Activated naive CD4-positive, alpha-beta T cell treated with anti-CD3 and anti-CD28 coated beads, Interleukin-2, amount 10 ng/mL, durations not matched to agents 7 days and 5 days (primary cell): Measurements from ENCODE around the gene MATR3.
"Not testable (repeated sequence)": the region's sequence is repeated elsewhere in the genome, so short reads cannot be mapped to it uniquely, and the experiment has no call there.

Experiments used
- CTCF ChIA-PET: fragments of 350-600 bp; sonication (Branson Sonifier 250); formaldehyde crosslinking; loops from one replicate; lab custom pipeline; 2021; ENCODE audit warnings: antibody characterized with exemption; lab: Charles Lee
- DNase-seq: peaks from one replicate; pipeline ENCODE4 v3.0.0-alpha.2; 2020
- H3K27ac Mint-ChIP-seq: one replicate; pipeline ENCODE4 v1.8.0; 2021; ENCODE audit warnings: mild to moderate bottlenecking, moderate library complexity, mixed read lengths
- H3K27me3 Mint-ChIP-seq: one replicate; pipeline ENCODE4 v1.8.0; 2021; ENCODE audit warnings: mild to moderate bottlenecking, mixed read lengths
- H3K36me3 Mint-ChIP-seq: one replicate; pipeline ENCODE4 v1.8.0; 2021; ENCODE audit warnings: mixed read lengths
- H3K4me1 Mint-ChIP-seq: one replicate; pipeline ENCODE4 v1.8.0; 2021; ENCODE audit warnings: mixed read lengths
- H3K4me3 Mint-ChIP-seq: one replicate; pipeline ENCODE4 v1.8.0; 2021; ENCODE audit warnings: mild to moderate bottlenecking, moderate library complexity, mixed read lengths
- H3K9me3 Mint-ChIP-seq: one replicate; pipeline ENCODE4 v1.8.0; 2021; ENCODE audit warnings: mixed read lengths

Gene MATR3

DNA sequence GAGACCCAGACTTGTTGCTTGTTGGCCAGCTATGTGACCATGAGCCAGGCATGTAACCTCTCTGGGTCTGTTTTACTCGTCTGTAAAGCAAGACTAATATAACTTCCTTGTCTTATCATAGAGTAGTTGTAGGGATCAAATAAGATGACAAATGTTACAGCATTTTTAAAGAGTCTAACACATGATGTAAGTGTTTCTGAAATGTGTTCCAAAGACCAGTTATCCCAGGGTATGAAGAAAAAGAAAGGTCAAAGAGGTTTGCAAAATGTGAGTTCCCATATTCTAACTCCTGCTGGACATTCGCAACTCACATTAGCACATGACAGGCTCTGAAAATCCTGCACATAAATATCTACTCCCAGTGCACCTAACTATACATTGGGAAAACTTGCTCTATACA lies 28.5 kb upstream of the MATR3 start:
- Mint-ChIP-seq H3K36me3 (no peaks in the 10 kb centered on the region), H3K27me3 (peaks cover 28% of the 10 kb centered on the region), H3K27ac (no peak overlapping the region), H3K9me3 (no peaks in the 10 kb centered on the region), H3K4me3 (no peak overlapping the region), H3K4me1 (peaks cover 2% of the 10 kb centered on the region)
- CTCF ChIA-PET, result interaction anchor here (0.6 kb wide), 1 partner anchor 621 kb away, joined by 3 read pairs; no protein-coding TSS in a partner anchor
- DNase-seq, result no peak

DNA sequence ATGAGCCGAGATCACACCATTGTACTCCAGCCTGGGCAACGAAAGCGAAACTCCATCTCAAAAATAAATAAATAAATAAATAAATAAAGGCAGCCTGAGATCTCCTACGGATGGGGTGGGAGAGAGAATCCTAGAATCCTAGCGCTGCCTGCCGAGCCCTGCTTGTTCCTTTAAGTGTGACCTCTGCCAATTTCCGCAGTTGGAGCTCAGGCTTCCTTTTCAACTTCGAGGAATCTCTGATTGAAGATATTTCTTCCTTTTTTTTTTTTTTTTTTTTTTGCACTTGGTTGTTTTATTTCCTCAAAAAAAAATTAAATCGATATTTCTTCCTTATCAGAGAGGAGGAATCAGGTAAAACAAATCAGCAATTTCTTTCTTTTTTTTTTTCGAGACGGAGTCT lies 27.3 kb upstream of the MATR3 start:
- Mint-ChIP-seq H3K27me3 (peaks cover 19% of the 10 kb centered on the region), H3K4me3 (no peak overlapping the region), H3K4me1 (peaks cover 2% of the 10 kb centered on the region), H3K9me3 (no peaks in the 10 kb centered on the region), H3K36me3 (no peaks in the 10 kb centered on the region), H3K27ac (no peak overlapping the region)
- DNase-seq, result no peak
- CTCF ChIA-PET, result no interaction called here

GRCh38 chr5:139267481-139267880 lies 26.1 kb upstream of the MATR3 start:
- Mint-ChIP-seq H3K9me3 (no peaks in the 10 kb centered on the region), H3K27me3 (peaks cover 10% of the 10 kb centered on the region), H3K4me1 (peaks cover 5% of the 10 kb centered on the region), H3K36me3 (no peaks in the 10 kb centered on the region), H3K27ac (no peak overlapping the region), H3K4me3 (no peak overlapping the region)
- CTCF ChIA-PET, result interaction anchor here (1.2 to 1.4 kb wide), 2 partner anchors 17 to 441 kb away, joined by 3 read pairs; no protein-coding TSS in a partner anchor
- DNase-seq, result no peak

DNA sequence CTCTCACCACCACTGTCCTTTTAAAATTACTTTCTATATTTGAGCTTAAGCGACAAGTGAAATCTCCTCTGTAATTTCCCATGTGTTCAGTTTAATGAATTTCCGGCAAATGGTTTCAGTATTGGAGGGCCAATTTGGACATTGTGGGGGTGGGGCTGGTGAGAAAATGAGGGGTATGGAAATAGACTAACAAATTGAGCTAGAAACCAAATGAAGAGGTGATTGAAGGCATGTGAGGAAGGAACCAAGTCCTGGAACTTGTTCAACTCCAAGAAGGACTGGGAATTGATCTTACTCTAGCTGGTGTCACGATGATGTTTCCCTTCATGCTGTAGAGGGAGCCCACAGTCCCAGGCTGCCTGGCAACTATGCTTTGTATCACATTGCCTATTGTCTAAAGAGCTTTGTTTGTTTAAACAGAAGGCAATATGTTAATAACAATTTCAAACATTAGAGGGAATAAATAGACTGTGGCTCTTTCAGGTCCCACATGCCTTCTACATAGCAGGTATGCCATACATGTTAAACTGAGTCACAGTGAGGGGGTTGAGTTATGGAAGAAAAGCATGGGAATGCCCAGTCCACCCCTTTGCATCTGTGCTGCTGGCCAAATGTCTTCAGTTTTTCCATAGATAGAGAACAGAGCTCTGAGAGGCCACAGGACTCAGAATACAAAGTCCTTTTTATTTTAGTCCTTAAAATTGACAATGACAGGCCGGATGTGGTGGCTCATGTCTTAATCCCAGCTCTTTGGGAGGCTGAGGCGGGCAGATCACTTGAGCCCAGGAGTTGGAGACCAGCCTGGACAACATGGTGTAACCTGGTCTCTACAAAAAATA lies 25.0 kb upstream of the MATR3 start:
- H3K36me3 Mint-ChIP-seq, result no peaks in the 10 kb centered on the region
- H3K27ac Mint-ChIP-seq, result no peak overlapping the region
- no peaks in the 10 kb centered on the region for H3K9me3 Mint-ChIP-seq
- CTCF ChIA-PET, result interaction anchor here (0.6 to 1.4 kb wide), 5 partner anchors 12 to 616 kb away, joined by 3 to 4 read pairs (median 3); no protein-coding TSS in a partner anchor
- H3K4me1 Mint-ChIP-seq, result peaks cover 16% of the 10 kb centered on the region
- no peak overlapping the region for H3K4me3 Mint-ChIP-seq
- DNase-seq, result no peak
- peaks cover 7% of the 10 kb centered on the region for H3K27me3 Mint-ChIP-seq

DNA sequence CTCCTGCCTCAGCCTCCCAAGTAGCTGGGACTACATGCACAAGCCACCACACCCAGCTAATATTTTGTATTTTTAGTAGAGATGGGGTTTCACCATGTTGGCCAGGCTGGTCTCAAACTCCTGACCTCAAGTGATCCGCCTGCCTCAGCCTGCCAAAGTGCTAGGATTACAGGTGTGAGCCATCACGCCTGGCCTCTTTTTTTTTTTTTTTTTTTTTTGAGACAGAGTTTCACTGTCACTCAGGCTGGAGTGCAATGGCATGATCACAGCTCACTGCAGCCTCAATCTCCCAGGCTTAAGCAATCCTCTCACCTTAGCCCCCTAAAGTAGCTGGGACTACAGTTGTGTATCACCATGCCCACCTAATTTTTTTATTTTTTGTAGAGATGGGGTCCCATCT lies 22.8 kb upstream of the MATR3 start:
- H3K36me3 Mint-ChIP-seq, DNase-seq, CTCF ChIA-PET, H3K27ac Mint-ChIP-seq, H3K9me3 Mint-ChIP-seq, H3K4me3 Mint-ChIP-seq, H3K27me3 Mint-ChIP-seq: not testable (repeated sequence)
- peaks cover 34% of the 10 kb centered on the region for H3K4me1 Mint-ChIP-seq

DNA sequence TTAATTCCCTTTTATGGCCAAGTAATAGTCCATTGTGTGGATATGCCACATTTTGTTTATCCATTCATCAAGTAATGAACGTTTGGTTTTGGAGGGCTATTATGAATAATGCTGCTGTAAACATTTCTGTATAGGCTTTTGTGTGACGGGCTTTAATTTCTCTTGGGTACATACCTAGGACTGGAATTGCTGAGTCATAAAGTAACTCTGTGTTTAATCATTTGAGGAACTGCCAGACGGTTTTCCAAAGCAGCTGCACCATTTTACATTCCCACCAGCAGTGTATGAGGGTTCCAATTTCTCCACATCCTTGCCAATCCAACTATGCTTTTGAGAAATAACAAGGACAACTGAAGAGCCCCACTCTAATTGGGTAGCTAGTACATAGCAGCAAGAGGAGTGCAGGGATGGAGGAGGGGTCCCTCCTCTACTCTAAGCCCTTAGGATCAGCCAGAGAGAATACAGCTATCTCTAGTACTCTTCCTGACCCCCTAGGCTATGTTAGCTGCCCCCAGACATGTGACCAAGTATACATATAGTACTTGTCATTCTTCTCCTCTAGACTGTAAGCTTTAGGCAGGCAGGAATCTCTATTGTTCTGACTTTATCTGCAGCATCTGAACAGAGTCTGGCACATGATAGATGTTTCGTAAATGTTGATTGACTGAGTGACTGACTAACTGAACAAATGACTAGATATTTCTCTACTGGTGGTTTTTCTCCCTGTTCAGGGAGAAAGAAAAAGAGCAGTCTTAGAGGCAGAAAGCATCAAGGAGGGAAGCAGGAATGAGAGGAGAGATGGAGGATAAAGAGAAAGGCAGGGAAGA lies 22.1 kb upstream of the MATR3 start:
- CTCF ChIA-PET, result interaction anchor here (0.7 to 1.8 kb wide), 3 partner anchors 9 to 667 kb away, joined by 3 to 5 read pairs (median 3); no protein-coding TSS in a partner anchor
- H3K36me3 Mint-ChIP-seq, result peaks cover 11% of the 10 kb centered on the region

GRCh38 chr5:139272471-139273321 lies 20.8 kb upstream of the MATR3 start:
- CTCF ChIA-PET, result interaction anchor here (0.7 to 1.8 kb wide), 6 partner anchors 10 to 668 kb away, joined by 3 to 5 read pairs (median 3); partner anchors contain the start of gene PAIP2
- Mint-ChIP-seq H3K9me3 (no peaks in the 10 kb centered on the region), H3K4me3 (peak overlapping the region; percentile 78), H3K27me3 (peaks cover 3% of the 10 kb centered on the region), H3K27ac (peak overlapping the region; percentile 66), H3K4me1 (peaks cover 54% of the 10 kb centered on the region), H3K36me3 (peaks cover 15% of the 10 kb centered on the region)
- peak; percentile 57 for DNase-seq

More for the DNA sequence above, 22.1 kb upstream of the MATR3 start:
- no peak overlapping the region for H3K27ac Mint-ChIP-seq
- no peak for DNase-seq
- H3K9me3 Mint-ChIP-seq, result no peaks in the 10 kb centered on the region
- H3K27me3 Mint-ChIP-seq, result peaks cover 3% of the 10 kb centered on the region
- peaks cover 41% of the 10 kb centered on the region for H3K4me1 Mint-ChIP-seq
- no peak overlapping the region for H3K4me3 Mint-ChIP-seq

DNA sequence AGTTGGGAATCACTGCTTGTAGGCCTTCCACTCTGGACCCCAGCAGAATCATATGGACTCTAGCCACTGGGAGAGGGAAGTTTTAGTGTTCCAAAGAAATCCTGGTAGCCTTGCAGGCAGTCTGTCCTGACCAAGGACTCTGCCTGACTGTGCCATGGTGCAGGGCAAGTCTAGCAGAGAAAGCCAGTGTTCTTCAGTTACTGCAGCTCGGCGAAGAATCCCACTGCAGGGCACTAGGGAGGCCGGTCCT lies 20.3 kb upstream of the MATR3 start:
- DNase-seq, result no peak
- peaks cover 3% of the 10 kb centered on the region for H3K27me3 Mint-ChIP-seq
- H3K4me1 Mint-ChIP-seq, result peaks cover 57% of the 10 kb centered on the region
- H3K36me3 Mint-ChIP-seq, result peaks cover 17% of the 10 kb centered on the region
- no peaks in the 10 kb centered on the region for H3K9me3 Mint-ChIP-seq
- H3K27ac Mint-ChIP-seq, result peak overlapping the region; percentile 80
- peak overlapping the region; percentile 78 for H3K4me3 Mint-ChIP-seq
- CTCF ChIA-PET, result interaction anchor here (1.0 to 1.3 kb wide), 3 partner anchors 22 to 118 kb away, joined by 3 to 4 read pairs (median 3); partner anchors contain the start of gene PAIP2

GRCh38 chr5:139273572-139274289 lies 19.8 kb upstream of the MATR3 start:
- peaks cover 18% of the 10 kb centered on the region for H3K36me3 Mint-ChIP-seq
- H3K4me1 Mint-ChIP-seq, result peaks cover 58% of the 10 kb centered on the region
- H3K27me3 Mint-ChIP-seq, result peaks cover 3% of the 10 kb centered on the region

GRCh38 chr5:139275536-139275935 lies 18.0 kb upstream of the MATR3 start:
- CTCF ChIA-PET, result interaction anchor here (0.7 to 1.7 kb wide), 5 partner anchors 13 to 485 kb away, joined by 3 to 6 read pairs (median 3); no protein-coding TSS in a partner anchor
- peaks cover 3% of the 10 kb centered on the region for H3K27me3 Mint-ChIP-seq
- no peaks in the 10 kb centered on the region for H3K9me3 Mint-ChIP-seq
- peaks cover 61% of the 10 kb centered on the region for H3K4me1 Mint-ChIP-seq
- peaks cover 28% of the 10 kb centered on the region for H3K36me3 Mint-ChIP-seq
- no peak for DNase-seq
- H3K27ac Mint-ChIP-seq, result peak overlapping the region; percentile 42
- peak overlapping the region; percentile 58 for H3K4me3 Mint-ChIP-seq

More at GRCh38 chr5:139273572-139274289, 19.8 kb upstream of the MATR3 start:
- peak; percentile 89 for DNase-seq
- CTCF ChIA-PET, result no interaction called here
- peak overlapping the region; percentile 80 for H3K27ac Mint-ChIP-seq
- no peaks in the 10 kb centered on the region for H3K9me3 Mint-ChIP-seq
- peak overlapping the region; percentile 78 for H3K4me3 Mint-ChIP-seq

DNA sequence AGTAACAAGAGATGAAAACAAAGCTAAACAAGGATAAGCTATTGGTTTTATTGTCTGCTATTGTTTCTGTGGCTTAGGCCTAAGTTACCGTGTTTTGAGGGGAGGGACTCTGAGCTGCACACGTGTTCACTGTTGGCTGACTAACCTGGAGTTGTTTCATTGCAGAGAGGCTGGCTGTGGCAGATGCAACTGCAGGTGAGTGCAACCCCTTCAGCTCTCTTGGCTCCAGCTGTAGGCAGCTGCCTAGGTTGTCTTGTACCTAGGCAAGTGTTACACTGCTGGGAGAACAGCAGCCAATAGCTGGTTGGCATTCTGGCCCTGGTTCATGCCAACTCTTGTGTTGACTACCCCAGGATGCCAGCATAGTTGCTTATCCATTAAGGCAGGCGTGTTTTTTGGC lies 17.6 kb upstream of the MATR3 start:
- Mint-ChIP-seq H3K4me3 (peak overlapping the region; percentile 19), H3K4me1 (peaks cover 64% of the 10 kb centered on the region), H3K9me3 (no peaks in the 10 kb centered on the region), H3K36me3 (peaks cover 30% of the 10 kb centered on the region), H3K27ac (peak overlapping the region; percentile 42), H3K27me3 (peaks cover 3% of the 10 kb centered on the region)
- DNase-seq, result peak; percentile 25
- CTCF ChIA-PET, result interaction anchor here (0.7 to 1.7 kb wide), 6 partner anchors 13 to 634 kb away, joined by 3 to 6 read pairs (median 4); no protein-coding TSS in a partner anchor

GRCh38 chr5:139276426-139276825 lies 17.1 kb upstream of the MATR3 start:
- Mint-ChIP-seq H3K9me3 (no peaks in the 10 kb centered on the region), H3K4me3 (no peak overlapping the region), H3K36me3 (peaks cover 30% of the 10 kb centered on the region), H3K27ac (no peak overlapping the region), H3K27me3 (peaks cover 3% of the 10 kb centered on the region), H3K4me1 (peaks cover 64% of the 10 kb centered on the region)
- no peak for DNase-seq
- CTCF ChIA-PET, result interaction anchor here (0.7 to 1.7 kb wide), 4 partner anchors 12 to 634 kb away, joined by 3 to 6 read pairs (median 4); no protein-coding TSS in a partner anchor

- H3K4me3 Mint-ChIP-seq, result no peak overlapping the region
- H3K27me3 Mint-ChIP-seq, result no peaks in the 10 kb centered on the region
- H3K9me3 Mint-ChIP-seq, result no peaks in the 10 kb centered on the region
- peaks cover 61% of the 10 kb centered on the region for H3K4me1 Mint-ChIP-seq
- peaks cover 33% of the 10 kb centered on the region for H3K36me3 Mint-ChIP-seq
- CTCF ChIA-PET, result interaction anchor here (0.6 to 1.7 kb wide), 4 partner anchors 10 to 700 kb away, joined by 3 to 6 read pairs (median 4); no protein-coding TSS in a partner anchor
- no peak for DNase-seq
- H3K27ac Mint-ChIP-seq, result no peak overlapping the region
Measured at GRCh38 chr5:139277171-139277570, 16.4 kb upstream of the MATR3 start.
